HEK293 (cell line): ENCODE data around the gene ATP2B3.

ENCODE experiments used
- CTCF ChIA-PET: fragments of 350-600 bp; formaldehyde crosslinking; extraction: SDS; loops from one replicate; lab custom pipeline; 2021; ENCODE audit warnings: antibody characterized with exemption; lab: Yijun Ruan, JAX
- POLR2A ChIA-PET: fragments of 300-600 bp; formaldehyde crosslinking; extraction: SDS; loops from one replicate; lab custom pipeline; 2020; ENCODE audit warnings: antibody characterized with exemption, inconsistent platforms; lab: Yijun Ruan, JAX
- H3K27ac ChIP-seq: fragments of 200-500 bp; sonication (Bioruptor generic); 2 replicates; pipeline ENCODE4 v1.5.1; 2014; ENCODE audit warnings: low read depth, low read length, control low read depth, inconsistent platforms; ENCODE audit errors: extremely low read depth
- H3K36me3 ChIP-seq, 2 experiments: fragments of 200-500 bp in 1 of 2; sonication (Bioruptor generic) in 1 of 2; 1 replicate in 1 of 2; 2 replicates in 1 of 2; pipeline ENCODE4 v1.5.1; 2014 to 2017; ENCODE audit warnings: inconsistent platforms in 2 of 2, low read length in 2 of 2; ENCODE audit not compliant: control insufficient read depth in 2 of 2, insufficient read depth in 1 of 2
- H3K4me1 ChIP-seq: fragments of 200-500 bp; sonication (Bioruptor generic); 2 replicates; pipeline ENCODE4 v1.5.1; 2014; ENCODE audit warnings: mild to moderate bottlenecking, low read length, inconsistent platforms; ENCODE audit not compliant: control insufficient read depth, insufficient read depth
- H3K4me3 ChIP-seq: 2 replicates; pipeline ENCODE4 v1.5.1; 2011; ENCODE audit warnings: low read depth, mild to moderate bottlenecking, control low read depth, low read length, moderate library complexity
- H3K9me3 ChIP-seq: fragments of 200-500 bp; sonication (Bioruptor generic); 2 replicates; pipeline ENCODE4 v1.5.1; 2014; ENCODE audit warnings: low read depth, low read length, inconsistent platforms; ENCODE audit not compliant: control insufficient read depth, insufficient read depth
- EGR2 ChIP-seq: fragments of 450-650 bp; formaldehyde crosslinking; IDR thresholded peaks from 2 replicates; pipeline ENCODE4 v1.5.1; 2016; ENCODE audit warnings: low read depth, missing biosample characterization, missing genetic modification characterization
- FEZF1 ChIP-seq: fragments of 450-650 bp; formaldehyde crosslinking; IDR thresholded peaks from 2 replicates; pipeline ENCODE4 v1.5.1; 2016; ENCODE audit warnings: missing biosample characterization, missing genetic modification characterization
- KLF10 ChIP-seq: fragments of 450-650 bp; IDR thresholded peaks from 2 replicates; pipeline ENCODE4 v1.5.1; 2018; ENCODE audit warnings: missing biosample characterization, mild to moderate bottlenecking, missing genetic modification characterization
- ZBTB17 ChIP-seq: fragments of 450-650 bp; formaldehyde crosslinking; IDR thresholded peaks from 2 replicates; pipeline ENCODE4 v1.5.1; 2016; ENCODE audit warnings: missing biosample characterization, missing genetic modification characterization
- ZBTB20 ChIP-seq: fragments of 450-650 bp; formaldehyde crosslinking; IDR thresholded peaks from 2 replicates; pipeline ENCODE4 v1.5.1; 2016; ENCODE audit warnings: missing biosample characterization, missing genetic modification characterization
- ZBTB21 ChIP-seq: fragments of 450-650 bp; formaldehyde crosslinking; IDR thresholded peaks from 2 replicates; pipeline ENCODE4 v1.5.1; 2017; ENCODE audit warnings: missing biosample characterization, missing genetic modification characterization
- ZNF341 ChIP-seq: fragments of 450-650 bp; formaldehyde crosslinking; IDR thresholded peaks from 2 replicates; pipeline ENCODE4; 2016; ENCODE audit warnings: low read depth, missing biosample characterization, missing genetic modification characterization
- ZNF624 ChIP-seq: fragments of 450-650 bp; formaldehyde crosslinking; IDR thresholded peaks from 2 replicates; pipeline ENCODE4 v1.5.1; 2017; ENCODE audit warnings: missing biosample characterization, missing genetic modification characterization
- ZNF629 ChIP-seq: fragments of 450-650 bp; formaldehyde crosslinking; IDR thresholded peaks from 2 replicates; pipeline ENCODE4 v1.5.1; 2017; ENCODE audit warnings: missing biosample characterization, missing genetic modification characterization
- ZNF658 ChIP-seq: fragments of 450-650 bp; formaldehyde crosslinking; IDR thresholded peaks from 2 replicates; pipeline ENCODE4; 2016; ENCODE audit warnings: missing biosample characterization, missing genetic modification characterization
- ZNF670 ChIP-seq: fragments of 450-650 bp; formaldehyde crosslinking; IDR thresholded peaks from 2 replicates; pipeline ENCODE4 v1.5.1; 2016; ENCODE audit warnings: missing biosample characterization, missing genetic modification characterization, low read depth
- ZNF701 ChIP-seq: fragments of 450-650 bp; formaldehyde crosslinking; IDR thresholded peaks from 2 replicates; pipeline ENCODE4 v1.5.1; 2016; ENCODE audit warnings: missing biosample characterization, missing genetic modification characterization
- ZNF768 ChIP-seq: fragments of 450-650 bp; formaldehyde crosslinking; IDR thresholded peaks from 2 replicates; pipeline ENCODE4 v1.5.1; 2018; ENCODE audit warnings: missing biosample characterization, mild to moderate bottlenecking, missing genetic modification characterization
- ZNF837 ChIP-seq: fragments of 450-650 bp; formaldehyde crosslinking; IDR thresholded peaks from 2 replicates; pipeline ENCODE4 v1.5.1; 2016; ENCODE audit warnings: missing biosample characterization, missing genetic modification characterization
- TF ChIP-seq, protein P1 (sequence below): fragments of 450-650 bp; formaldehyde crosslinking; IDR thresholded peaks from 2 replicates; pipeline ENCODE4 v1.5.1; 2016; ENCODE audit warnings: missing biosample characterization, missing genetic modification characterization, low read depth
- TF ChIP-seq, protein P2 (sequence below): fragments of 450-650 bp; formaldehyde crosslinking; optimal IDR thresholded peaks from 2 replicates; pipeline ENCODE3; 2016; ENCODE audit warnings: missing biosample characterization, mild to moderate bottlenecking, missing genetic modification characterization
- TF ChIP-seq, protein P3 (sequence below): fragments of 450-650 bp; formaldehyde crosslinking; IDR thresholded peaks from 2 replicates; pipeline ENCODE4 v1.5.1; 2017; ENCODE audit warnings: missing biosample characterization, missing genetic modification characterization

Gene ATP2B3

DNA sequence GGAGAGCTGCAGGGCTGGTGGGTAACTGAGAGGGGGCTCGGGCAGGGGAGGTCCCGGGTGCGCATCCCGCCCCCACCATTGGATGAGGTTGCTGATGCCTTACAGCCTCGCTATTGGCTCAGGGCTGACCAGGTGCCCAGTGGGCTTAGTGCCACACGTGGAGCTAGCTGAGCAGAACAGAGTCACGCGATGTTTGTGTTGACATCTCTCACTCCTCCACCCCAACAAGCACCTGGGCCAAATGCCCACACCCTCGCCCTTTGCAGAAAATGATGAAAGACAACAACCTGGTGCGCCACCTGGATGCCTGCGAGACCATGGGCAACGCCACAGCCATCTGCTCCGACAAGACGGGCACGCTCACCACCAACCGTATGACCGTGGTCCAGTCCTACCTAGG is 31.8 kb downstream of the ATP2B3 start:
- Histone ChIP-seq H3K27ac (no peak overlapping the region), H3K36me3 (no peaks in the 10 kb centered on the region)
- POLR2A ChIA-PET, result no interaction called here
- CTCF ChIA-PET, result interaction anchor here (0.6 to 3.5 kb wide), 9 partner anchors 9 to 1169 kb away, joined by 3 to 14 read pairs (median 3); no protein-coding TSS in a partner anchor
- TF ChIP-seq ZBTB20 (tag by site-specific recombination) (no peak), ZNF629 (tag by site-specific recombination) (no peak), ZNF624 (tag by site-specific recombination) (no peak), ZNF658 (tag by site-specific recombination) (no peak), ZNF670 (no peak), ZNF768 (tag by site-specific recombination) (no peak), ZNF701 (tag by site-specific recombination) (no peak), ZNF837 (no peak), ZBTB21 (tag by site-specific recombination) (no peak), ZNF341 (tag by site-specific recombination) (no peak)
- TF ChIP-seq, protein P1, sequence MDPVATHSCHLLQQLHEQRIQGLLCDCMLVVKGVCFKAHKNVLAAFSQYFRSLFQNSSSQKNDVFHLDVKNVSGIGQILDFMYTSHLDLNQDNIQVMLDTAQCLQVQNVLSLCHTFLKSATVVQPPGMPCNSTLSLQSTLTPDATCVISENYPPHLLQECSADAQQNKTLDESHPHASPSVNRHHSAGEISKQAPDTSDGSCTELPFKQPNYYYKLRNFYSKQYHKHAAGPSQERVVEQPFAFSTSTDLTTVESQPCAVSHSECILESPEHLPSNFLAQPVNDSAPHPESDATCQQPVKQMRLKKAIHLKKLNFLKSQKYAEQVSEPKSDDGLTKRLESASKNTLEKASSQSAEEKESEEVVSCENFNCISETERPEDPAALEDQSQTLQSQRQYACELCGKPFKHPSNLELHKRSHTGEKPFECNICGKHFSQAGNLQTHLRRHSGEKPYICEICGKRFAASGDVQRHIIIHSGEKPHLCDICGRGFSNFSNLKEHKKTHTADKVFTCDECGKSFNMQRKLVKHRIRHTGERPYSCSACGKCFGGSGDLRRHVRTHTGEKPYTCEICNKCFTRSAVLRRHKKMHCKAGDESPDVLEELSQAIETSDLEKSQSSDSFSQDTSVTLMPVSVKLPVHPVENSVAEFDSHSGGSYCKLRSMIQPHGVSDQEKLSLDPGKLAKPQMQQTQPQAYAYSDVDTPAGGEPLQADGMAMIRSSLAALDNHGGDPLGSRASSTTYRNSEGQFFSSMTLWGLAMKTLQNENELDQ, result no peak
- TF ChIP-seq, protein P2, sequence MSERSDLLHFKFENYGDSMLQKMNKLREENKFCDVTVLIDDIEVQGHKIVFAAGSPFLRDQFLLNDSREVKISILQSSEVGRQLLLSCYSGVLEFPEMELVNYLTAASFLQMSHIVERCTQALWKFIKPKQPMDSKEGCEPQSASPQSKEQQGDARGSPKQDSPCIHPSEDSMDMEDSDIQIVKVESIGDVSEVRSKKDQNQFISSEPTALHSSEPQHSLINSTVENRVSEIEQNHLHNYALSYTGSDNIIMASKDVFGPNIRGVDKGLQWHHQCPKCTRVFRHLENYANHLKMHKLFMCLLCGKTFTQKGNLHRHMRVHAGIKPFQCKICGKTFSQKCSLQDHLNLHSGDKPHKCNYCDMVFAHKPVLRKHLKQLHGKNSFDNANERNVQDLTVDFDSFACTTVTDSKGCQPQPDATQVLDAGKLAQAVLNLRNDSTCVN (tag by site-specific recombination), result no peak
- TF ChIP-seq, protein P3, sequence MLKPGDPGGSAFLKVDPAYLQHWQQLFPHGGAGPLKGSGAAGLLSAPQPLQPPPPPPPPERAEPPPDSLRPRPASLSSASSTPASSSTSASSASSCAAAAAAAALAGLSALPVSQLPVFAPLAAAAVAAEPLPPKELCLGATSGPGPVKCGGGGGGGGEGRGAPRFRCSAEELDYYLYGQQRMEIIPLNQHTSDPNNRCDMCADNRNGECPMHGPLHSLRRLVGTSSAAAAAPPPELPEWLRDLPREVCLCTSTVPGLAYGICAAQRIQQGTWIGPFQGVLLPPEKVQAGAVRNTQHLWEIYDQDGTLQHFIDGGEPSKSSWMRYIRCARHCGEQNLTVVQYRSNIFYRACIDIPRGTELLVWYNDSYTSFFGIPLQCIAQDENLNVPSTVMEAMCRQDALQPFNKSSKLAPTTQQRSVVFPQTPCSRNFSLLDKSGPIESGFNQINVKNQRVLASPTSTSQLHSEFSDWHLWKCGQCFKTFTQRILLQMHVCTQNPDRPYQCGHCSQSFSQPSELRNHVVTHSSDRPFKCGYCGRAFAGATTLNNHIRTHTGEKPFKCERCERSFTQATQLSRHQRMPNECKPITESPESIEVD (tag by site-specific recombination), result no peak
- TF ChIP-seq, all 188 proteins: peak for 0
- Histone ChIP-seq H3K4me3 (no peak overlapping the region), H3K9me3 (no peaks in the 10 kb centered on the region), H3K4me1 (no peaks in the 10 kb centered on the region)

DNA sequence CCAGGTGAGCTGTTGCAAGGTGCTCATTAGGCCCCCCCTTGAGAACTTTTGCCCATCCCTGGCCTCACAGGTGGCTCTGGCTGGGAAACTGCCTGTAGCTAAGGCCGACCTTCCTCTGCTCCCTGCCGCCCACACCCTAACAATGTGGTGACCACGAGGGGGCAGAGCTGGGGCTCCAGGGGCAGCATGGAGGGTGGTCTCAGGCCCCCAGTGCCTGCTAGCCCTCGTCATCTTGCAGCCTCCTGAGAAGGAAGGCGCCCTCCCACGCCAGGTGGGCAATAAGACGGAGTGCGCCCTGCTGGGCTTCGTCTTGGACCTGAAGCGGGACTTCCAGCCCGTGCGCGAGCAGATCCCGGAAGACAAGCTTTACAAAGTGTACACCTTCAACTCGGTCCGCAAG is 32.4 kb downstream of the ATP2B3 start:
- TF ChIP-seq EGR2 (tag by site-specific recombination) (0 out of 2 replicates have a peak, but pooled peaks have one; percentile 15), ZBTB17 (no peak)
- TF ChIP-seq, all 188 proteins: peak for 1
- Histone ChIP-seq H3K9me3 (no peaks in the 10 kb centered on the region), H3K4me1 (no peaks in the 10 kb centered on the region), H3K4me3 (no peak overlapping the region), H3K27ac (no peak overlapping the region), H3K36me3 (no peaks in the 10 kb centered on the region)
- POLR2A ChIA-PET, result no interaction called here
- CTCF ChIA-PET, result interaction anchor here (0.7 to 3.5 kb wide), 6 partner anchors 10 to 654 kb away, joined by 3 to 14 read pairs (median 3); no protein-coding TSS in a partner anchor

DNA sequence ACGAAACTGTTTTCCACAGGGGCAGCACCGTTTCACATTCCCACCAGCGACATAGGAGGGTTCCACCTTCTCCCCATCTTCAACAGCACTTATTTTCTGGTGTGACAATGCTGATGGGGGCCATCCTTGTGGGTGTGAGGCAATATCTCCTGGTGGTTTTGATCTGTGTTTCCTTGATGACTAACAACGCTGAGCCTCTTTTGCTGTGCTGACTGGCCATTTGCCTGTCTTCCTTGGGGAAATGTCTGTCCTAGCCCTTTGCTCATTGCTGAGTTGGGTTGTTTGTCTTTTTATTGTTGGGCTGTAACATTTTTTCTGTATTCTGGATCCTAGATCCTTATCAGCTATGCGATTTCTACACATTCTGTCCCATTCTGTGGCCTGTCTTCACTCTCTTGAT is 33.7 kb downstream of the ATP2B3 start:
- TF ChIP-seq KLF10 (tag by site-specific recombination) (no peak), FEZF1 (peak; percentile 53)
- Histone ChIP-seq H3K9me3 (no peaks in the 10 kb centered on the region), H3K36me3 (no peaks in the 10 kb centered on the region), H3K4me1 (no peaks in the 10 kb centered on the region), H3K27ac (no peak overlapping the region), H3K4me3 (no peak overlapping the region)
- CTCF ChIA-PET, result interaction anchor here (0.7 to 3.5 kb wide), 5 partner anchors 11 to 524 kb away, joined by 3 to 14 read pairs (median 4); no protein-coding TSS in a partner anchor
- POLR2A ChIA-PET, result no interaction called here
